Measurements from ENCODE around the gene MBOAT7. TPM values are rescaled to one million over a fixed set of nuclear protein-coding genes. Genes with fewer than 3 reads are reported as not detected.
"Not testable (repeated sequence)": the region's sequence is repeated elsewhere in the genome, so short reads cannot be mapped to it uniquely, and the experiment has no call there.

Gene MBOAT7
- total RNA-seq, 2 experiments from 2014 or later, result 107 to 112 TPM

DNA sequence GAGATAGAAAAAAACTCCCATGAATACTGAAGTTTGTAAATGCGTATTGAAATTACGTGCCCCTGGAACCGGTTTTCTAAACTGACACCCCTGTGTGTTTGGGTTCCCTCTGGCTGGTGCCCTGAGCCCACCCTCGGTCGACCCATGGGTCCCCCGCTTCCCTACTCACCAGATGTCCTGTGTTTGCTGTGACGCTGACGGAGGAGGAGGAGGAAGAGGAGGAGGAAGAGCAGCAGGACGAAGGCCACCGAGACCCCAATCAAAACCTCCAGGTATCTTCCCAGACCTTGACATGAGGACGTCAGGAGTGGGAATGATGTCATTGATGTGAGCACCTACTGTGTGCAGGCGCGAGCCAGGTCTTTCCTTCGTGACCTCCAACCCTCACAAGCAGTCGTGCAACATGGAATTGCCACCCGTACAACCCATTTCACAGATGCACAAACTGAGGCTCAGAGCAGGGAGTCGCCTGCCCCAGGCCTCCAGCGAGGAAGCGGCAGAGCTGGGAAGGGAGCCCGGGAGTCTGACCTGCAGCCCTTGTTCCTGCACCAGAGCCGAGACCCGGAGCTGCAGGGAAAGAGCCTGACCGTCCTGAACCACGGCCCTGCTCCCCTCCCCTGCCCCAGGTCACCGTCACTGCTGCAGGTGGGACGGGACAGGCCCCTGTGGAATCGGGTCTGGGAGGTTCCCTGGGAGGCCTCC is 29.7 kb upstream of the MBOAT7 start:
- Mint-ChIP-seq H3K36me3 (peaks cover 17% of the 10 kb centered on the region), H3K4me3 (no peak overlapping the region), H3K27ac (no peak overlapping the region), H3K9me3 (no peaks in the 10 kb centered on the region), H3K27me3 (peaks cover 6% of the 10 kb centered on the region), H3K4me1 (ENCODE audit: low read depth) (peaks cover 16% of the 10 kb centered on the region)
- ChIA-PET POLR2A (no interaction called here), CTCF (no interaction called here)
- no peak for DNase-seq
- intact Hi-C loops (cut with micrococcal nuclease), result no loop called here

DNA sequence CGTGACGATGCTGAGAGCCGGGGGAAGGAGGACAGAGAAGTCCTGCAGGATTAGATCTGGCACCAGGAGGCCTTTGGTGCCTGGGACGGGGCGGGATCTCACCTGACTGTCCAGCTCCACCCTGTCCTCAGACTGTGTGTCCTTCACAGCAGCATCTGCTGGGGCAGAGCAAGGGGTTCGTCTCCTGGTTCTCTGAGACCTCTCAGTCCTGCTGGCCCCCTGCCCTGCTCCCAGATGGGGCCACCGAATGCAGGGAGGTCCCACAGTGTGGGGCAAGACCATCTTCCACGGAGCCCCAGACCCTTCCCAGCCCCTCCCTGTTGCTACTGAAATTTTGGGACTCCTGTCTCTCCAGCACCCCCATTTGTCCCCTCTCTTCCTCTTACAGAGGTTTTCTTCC is 28.9 kb upstream of the MBOAT7 start:
- peaks cover 1% of the 10 kb centered on the region for H3K27me3 Mint-ChIP-seq
- CTCF ChIA-PET, result no interaction called here
- peaks cover 13% of the 10 kb centered on the region for H3K4me1 Mint-ChIP-seq (ENCODE audit: low read depth)
- POLR2A ChIA-PET, result no interaction called here
- no peaks in the 10 kb centered on the region for H3K9me3 Mint-ChIP-seq
- intact Hi-C loops (cut with micrococcal nuclease), result no loop called here
- no peak overlapping the region for H3K27ac Mint-ChIP-seq
- no peak overlapping the region for H3K4me3 Mint-ChIP-seq
- H3K36me3 Mint-ChIP-seq, result peaks cover 18% of the 10 kb centered on the region
- DNase-seq, result no peak

DNA sequence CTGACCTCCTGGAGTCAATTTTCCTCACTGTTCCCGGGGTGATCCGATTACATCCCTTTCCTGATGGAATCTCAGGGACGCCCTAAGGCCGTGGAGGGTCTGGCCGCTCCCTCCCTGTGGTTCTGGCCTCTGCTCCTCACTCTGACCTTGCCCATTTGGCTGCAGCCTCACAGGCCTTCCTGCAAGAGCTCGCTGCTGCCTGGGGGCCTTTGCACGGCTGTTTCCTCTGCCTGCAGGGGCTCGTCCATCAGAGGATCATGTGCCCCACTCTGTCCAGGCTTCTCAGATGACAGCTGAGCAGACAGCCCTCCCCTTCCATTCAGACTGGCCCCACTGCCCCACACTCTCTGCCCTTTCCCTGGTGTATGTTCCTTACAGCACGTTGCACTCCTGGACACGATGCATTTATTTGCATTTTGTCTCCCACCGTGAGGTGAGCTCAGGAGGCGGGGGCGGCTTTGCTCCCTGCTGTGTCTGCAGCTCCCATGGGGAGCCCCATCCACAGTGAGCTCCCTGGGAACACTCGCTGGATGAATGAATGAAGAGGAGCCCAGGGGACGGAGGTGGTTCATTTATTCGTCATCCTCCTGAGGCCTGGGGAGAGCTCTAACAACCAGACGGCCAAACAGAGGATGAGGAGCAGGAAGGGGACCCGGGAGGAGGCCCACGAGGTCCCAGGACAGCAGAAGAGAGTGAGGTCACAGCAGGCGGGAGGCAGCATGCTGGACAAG is 28.3 kb upstream of the MBOAT7 start:
- POLR2A ChIA-PET; DNase-seq; CTCF ChIA-PET; H3K27ac Mint-ChIP-seq; H3K4me3 Mint-ChIP-seq; H3K9me3 Mint-ChIP-seq; H3K27me3 Mint-ChIP-seq; intact Hi-C loops (cut with micrococcal nuclease); H3K4me1 Mint-ChIP-seq (ENCODE audit: low read depth): not testable (repeated sequence)
- H3K36me3 Mint-ChIP-seq, result peaks cover 24% of the 10 kb centered on the region

DNA sequence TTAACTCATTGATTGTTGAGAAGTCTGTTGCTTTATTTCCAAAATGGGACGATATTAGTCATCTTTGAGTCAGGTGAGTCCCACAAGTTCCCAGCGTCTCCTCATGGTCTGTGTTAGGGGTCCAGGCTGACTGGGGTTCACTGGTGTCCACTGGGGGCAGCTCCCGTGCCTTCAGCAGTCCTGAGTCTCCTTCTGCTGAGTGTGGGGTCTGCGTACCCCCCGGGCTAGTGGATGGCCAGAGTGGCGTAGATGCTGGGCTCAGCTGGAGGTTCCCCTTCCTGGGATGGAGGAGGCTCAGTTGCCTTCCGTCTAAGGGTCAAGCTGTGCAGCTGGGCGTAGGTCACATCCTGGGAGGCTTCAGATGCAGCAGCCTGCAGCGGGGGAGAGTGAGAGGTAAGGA is 27.5 kb upstream of the MBOAT7 start:
- Mint-ChIP-seq H3K4me1 (ENCODE audit: low read depth) (peaks cover 5% of the 10 kb centered on the region), H3K4me3 (no peak overlapping the region), H3K27me3 (no peaks in the 10 kb centered on the region), H3K9me3 (no peaks in the 10 kb centered on the region), H3K27ac (no peak overlapping the region), H3K36me3 (peaks cover 26% of the 10 kb centered on the region)
- ChIA-PET POLR2A (no interaction called here), CTCF (no interaction called here)
- DNase-seq, result no peak
- intact Hi-C loops (cut with micrococcal nuclease), result no loop called here

DNA sequence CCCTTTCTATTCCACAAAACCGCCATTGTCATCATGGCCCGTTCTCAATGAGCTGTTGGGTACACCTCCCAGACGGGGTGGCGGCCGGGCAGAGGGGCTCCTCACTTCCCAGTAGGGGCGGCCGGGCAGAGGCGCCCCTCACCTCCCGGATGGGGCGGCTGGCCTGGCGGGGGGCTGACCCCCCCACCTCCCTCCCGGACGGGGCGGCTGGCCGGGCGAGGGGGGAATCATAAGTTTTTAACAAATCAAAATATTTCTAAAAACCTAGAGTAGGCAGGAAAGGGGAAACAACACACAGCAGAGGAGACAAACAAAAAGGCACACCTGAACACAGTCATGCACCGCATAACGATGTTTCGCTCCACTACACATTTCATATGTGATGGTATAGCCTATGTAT is 25.4 kb upstream of the MBOAT7 start:
- DNase-seq; CTCF ChIA-PET; POLR2A ChIA-PET; H3K27ac Mint-ChIP-seq; H3K9me3 Mint-ChIP-seq; H3K27me3 Mint-ChIP-seq; intact Hi-C loops (cut with micrococcal nuclease); H3K4me3 Mint-ChIP-seq: not testable (repeated sequence)
- Mint-ChIP-seq H3K36me3 (peaks cover 39% of the 10 kb centered on the region), H3K4me1 (ENCODE audit: low read depth) (peaks cover 17% of the 10 kb centered on the region)

DNA sequence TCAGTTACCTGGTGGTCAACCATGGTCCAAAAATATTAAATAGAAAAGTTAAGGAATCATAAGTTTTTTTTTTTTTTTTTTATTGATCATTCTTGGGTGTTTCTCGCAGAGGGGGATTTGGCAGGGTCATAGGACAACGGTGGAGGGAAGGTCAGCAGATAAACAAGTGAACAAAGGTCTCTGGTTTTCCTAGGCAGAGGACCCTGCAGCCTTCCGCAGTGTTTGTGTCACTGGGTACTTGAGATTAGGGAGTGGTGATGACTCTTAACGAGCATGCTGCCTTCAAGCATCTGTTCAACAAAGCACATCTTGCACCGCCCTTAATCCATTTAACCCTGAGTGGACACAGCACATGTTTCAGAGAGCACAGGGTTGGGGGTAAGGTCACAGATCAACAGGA is 24.8 kb upstream of the MBOAT7 start:
- H3K4me3 Mint-ChIP-seq; H3K27ac Mint-ChIP-seq; DNase-seq; POLR2A ChIA-PET; intact Hi-C loops (cut with micrococcal nuclease); H3K9me3 Mint-ChIP-seq; H3K27me3 Mint-ChIP-seq: not testable (repeated sequence)
- H3K36me3 Mint-ChIP-seq, result peaks cover 42% of the 10 kb centered on the region
- H3K4me1 Mint-ChIP-seq (ENCODE audit: low read depth), result peaks cover 22% of the 10 kb centered on the region
- CTCF ChIA-PET, result interaction anchor here (0.7 kb wide), 1 partner anchor 46 kb away, joined by 3 read pairs; no protein-coding TSS in a partner anchor

DNA sequence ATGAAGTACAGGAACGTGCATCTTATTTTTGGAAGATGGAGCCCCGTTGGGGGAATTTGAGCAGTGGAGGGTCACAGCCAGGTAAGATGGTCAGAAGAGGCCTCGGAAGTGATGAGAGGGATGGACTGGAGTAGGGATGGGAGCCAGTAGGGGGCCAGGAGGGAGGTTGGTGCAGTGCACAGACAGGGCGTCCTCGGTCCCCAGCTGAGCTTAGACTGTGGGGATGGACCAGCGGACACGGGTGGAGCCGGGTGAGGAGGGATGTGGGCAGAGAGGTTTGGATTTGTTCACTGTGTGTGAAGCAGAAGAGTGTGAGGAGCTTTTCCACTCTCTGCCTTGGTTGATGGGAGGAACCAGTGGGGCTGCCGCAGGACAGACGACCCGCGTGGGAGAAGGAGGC is 21.9 kb upstream of the MBOAT7 start:
- H3K9me3 Mint-ChIP-seq, result no peaks in the 10 kb centered on the region
- no peaks in the 10 kb centered on the region for H3K27me3 Mint-ChIP-seq
- POLR2A ChIA-PET, result interaction anchor here (1.1 to 8.2 kb wide), 4 partner anchors 9 to 41 kb away, joined by 3 to 103 read pairs (median 13); partner anchors contain the start of genes MBOAT7, RPS9 and TSEN34
- peak overlapping the region; percentile 89 for H3K27ac Mint-ChIP-seq
- H3K4me3 Mint-ChIP-seq, result no peak overlapping the region
- intact Hi-C loops (cut with micrococcal nuclease), result loop anchor here (2.0 kb wide), 1 partner anchor 50 kb away; no protein-coding TSS in a partner anchor
- H3K4me1 Mint-ChIP-seq (ENCODE audit: low read depth), result peaks cover 52% of the 10 kb centered on the region
- DNase-seq, result no peak
- peaks cover 57% of the 10 kb centered on the region for H3K36me3 Mint-ChIP-seq
- CTCF ChIA-PET, result interaction anchor here (0.7 to 2.2 kb wide), 3 partner anchors 22 to 55 kb away, joined by 3 to 11 read pairs (median 5); partner anchors contain the start of gene MBOAT7

DNA sequence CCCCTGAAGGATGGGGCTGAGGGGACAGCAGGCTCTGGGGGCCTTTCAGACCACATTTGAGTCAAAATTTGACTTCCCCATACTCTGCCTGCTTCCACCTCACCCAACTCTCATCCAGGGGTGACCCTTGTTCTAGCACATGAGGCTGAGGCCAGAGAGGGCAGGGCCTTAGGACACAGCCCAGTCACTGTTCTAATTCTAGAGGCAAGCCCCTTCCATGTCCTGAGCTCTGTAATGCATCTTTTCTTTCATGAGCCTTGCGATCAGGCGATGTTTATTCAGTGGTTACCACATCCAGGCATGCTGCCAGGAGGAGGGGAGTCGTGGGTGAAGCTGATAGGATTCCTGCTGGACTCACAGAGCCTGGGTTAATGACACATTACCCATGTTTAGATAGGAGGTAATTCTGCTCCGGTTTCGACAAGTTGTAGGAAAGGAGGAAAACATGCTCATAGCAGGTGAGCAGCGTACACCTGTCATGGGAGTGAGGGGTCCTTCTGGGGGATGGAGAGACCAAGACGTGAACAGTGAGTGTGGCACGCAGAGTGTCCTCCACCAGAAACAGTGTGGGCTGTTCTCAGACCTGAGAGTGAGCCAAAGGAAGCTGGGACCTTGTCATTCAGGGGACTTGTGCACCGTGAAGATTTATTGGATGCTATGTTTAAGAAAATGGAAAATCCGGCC is 20.6 kb upstream of the MBOAT7 start:
- no peaks in the 10 kb centered on the region for H3K9me3 Mint-ChIP-seq
- ChIA-PET POLR2A (interaction anchor here (1.2 to 8.2 kb wide), 4 partner anchors 10 to 50 kb away, joined by 3 to 103 read pairs (median 14); partner anchors contain the start of genes LENG1, MBOAT7, RPS9 and TSEN34), CTCF (interaction anchor here (0.6 to 2.2 kb wide), 3 partner anchors 21 to 56 kb away, joined by 3 to 11 read pairs (median 5); partner anchors contain the start of gene MBOAT7)
- peak; percentile 37 for DNase-seq
- peaks cover 66% of the 10 kb centered on the region for H3K36me3 Mint-ChIP-seq
- peak overlapping the region; percentile 89 for H3K27ac Mint-ChIP-seq
- peak overlapping the region; percentile 6 for H3K4me3 Mint-ChIP-seq
- no peaks in the 10 kb centered on the region for H3K27me3 Mint-ChIP-seq
- peaks cover 65% of the 10 kb centered on the region for H3K4me1 Mint-ChIP-seq (ENCODE audit: low read depth)
- intact Hi-C loops (cut with micrococcal nuclease), result loop anchor here (2.0 to 5.0 kb wide), 6 partner anchors 19 to 343 kb away; partner anchors contain the start of genes LENG9, MYADM and TSEN34

DNA sequence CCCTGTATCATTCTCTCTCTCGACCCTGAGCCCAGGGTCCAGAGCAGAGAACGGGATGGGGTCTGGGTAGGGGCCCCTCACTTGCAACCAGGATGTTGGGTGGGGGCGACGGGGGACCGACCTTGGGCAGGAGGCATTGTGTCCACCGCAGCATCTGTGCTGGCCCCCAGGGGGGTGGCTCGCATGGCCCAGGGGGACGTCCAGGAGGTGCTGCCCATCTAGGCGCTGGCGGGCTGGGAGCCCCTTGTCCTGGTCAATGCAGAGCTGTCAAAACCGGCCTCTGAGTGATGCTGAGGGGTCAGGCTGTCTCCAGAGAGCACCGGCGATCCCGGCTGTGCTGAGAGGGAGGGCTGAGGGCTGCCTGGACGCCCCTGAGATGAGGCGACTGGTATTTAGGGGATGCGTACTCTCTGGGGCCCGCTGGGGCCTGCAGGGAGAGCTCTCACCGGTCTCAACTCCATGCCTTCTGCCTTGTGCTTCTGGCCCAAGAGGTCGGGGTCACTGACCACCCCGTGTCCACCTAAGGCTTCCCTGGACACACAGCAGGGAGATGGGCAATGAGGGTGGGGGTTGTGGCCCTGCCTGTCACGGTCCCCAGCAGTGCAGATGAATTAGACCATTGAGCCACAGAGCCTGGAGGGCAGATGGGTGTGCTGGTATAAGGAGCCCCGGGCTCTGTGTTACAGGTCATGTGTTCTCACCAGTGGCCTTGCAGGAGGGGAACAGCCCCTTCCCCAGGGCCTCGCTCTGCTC is 19.9 kb upstream of the MBOAT7 start:
- Mint-ChIP-seq H3K4me3 (peak overlapping the region; percentile 58), H3K36me3 (peaks cover 73% of the 10 kb centered on the region), H3K27me3 (no peaks in the 10 kb centered on the region), H3K4me1 (ENCODE audit: low read depth) (peaks cover 72% of the 10 kb centered on the region), H3K27ac (peak overlapping the region; percentile 89), H3K9me3 (no peaks in the 10 kb centered on the region)
- intact Hi-C loops (cut with micrococcal nuclease), result loop anchor here (2.0 to 5.0 kb wide), 5 partner anchors 18 to 342 kb away; partner anchors contain the start of genes LENG9, MYADM and TSEN34
- POLR2A ChIA-PET, result interaction anchor here (3.7 to 8.2 kb wide), 2 partner anchors 9 to 20 kb away, joined by 23 to 103 read pairs; partner anchors contain the start of genes MBOAT7, RPS9 and TSEN34
- DNase-seq, result no peak
- CTCF ChIA-PET, result interaction anchor here (0.5 to 2.2 kb wide), 3 partner anchors 23 to 57 kb away, joined by 3 to 11 read pairs (median 6); no protein-coding TSS in a partner anchor

DNA sequence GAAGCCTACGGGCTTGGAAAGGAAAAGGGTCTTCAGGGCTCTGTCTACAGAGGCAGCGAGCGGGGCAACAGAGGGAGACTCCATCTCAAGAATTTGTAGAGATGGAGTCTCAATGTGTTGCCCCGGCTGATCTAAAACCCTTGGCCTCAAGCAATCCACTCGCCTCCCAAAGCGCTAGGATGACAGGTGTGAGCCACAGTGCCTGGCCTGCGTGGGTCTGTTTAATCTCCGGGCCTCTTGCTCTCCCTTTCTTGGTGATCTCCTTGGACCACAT is 19.3 kb upstream of the MBOAT7 start:
- H3K9me3 Mint-ChIP-seq, result no peaks in the 10 kb centered on the region
- H3K36me3 Mint-ChIP-seq, result peaks cover 76% of the 10 kb centered on the region
- intact Hi-C loops (cut with micrococcal nuclease), result loop anchor here (1.0 to 5.0 kb wide), 6 partner anchors 8 to 341 kb away; partner anchors contain the start of genes LENG9, MYADM, RPS9 and TSEN34
- H3K27ac Mint-ChIP-seq, result peak overlapping the region; percentile 89
- no peak for DNase-seq
- peak overlapping the region; percentile 58 for H3K4me3 Mint-ChIP-seq
- peaks cover 77% of the 10 kb centered on the region for H3K4me1 Mint-ChIP-seq (ENCODE audit: low read depth)
- H3K27me3 Mint-ChIP-seq, result no peaks in the 10 kb centered on the region
- CTCF ChIA-PET, result interaction anchor here (0.5 kb wide), 1 partner anchor 34 kb away, joined by 6 read pairs; no protein-coding TSS in a partner anchor
- POLR2A ChIA-PET, result interaction anchor here (1.3 to 8.2 kb wide), 4 partner anchors 8 to 71 kb away, joined by 3 to 103 read pairs (median 17); partner anchors contain the start of genes CNOT3, MBOAT7, RPS9 and TSEN34
